CD4-positive, alpha-beta memory T cell (primary cell): ENCODE data around the gene PLAC9. TPM values are rescaled to one million over a fixed set of nuclear protein-coding genes. Genes with fewer than 3 reads are reported as not detected.

Experiments used
- CTCF ChIA-PET: fragments of 350-600 bp; sonication (Branson Sonifier 250); formaldehyde crosslinking; loops from one replicate; lab custom pipeline; 2021; ENCODE audit warnings: inconsistent platforms; ENCODE audit not compliant: partially characterized antibody; lab: Charles Lee
- POLR2A ChIA-PET: fragments of 350-600 bp; sonication (Branson Sonifier 250); formaldehyde crosslinking; loops from one replicate; lab custom pipeline; 2021; ENCODE audit not compliant: partially characterized antibody; lab: Charles Lee
- DNase-seq, 5 donors: peaks; one replicate each; pipeline versions ENCODE4 v3.0.0 to v3.0.0-alpha.2; 2020 to 2022; ENCODE audit warnings: mixed read lengths in 1 of 5
- H3K27ac ChIP-seq: one replicate; pipeline ENCODE4 v1.7.0; 2013; ENCODE audit warnings: low read depth, low read length
- H3K27me3 ChIP-seq: 2 replicates; pipeline ENCODE4 v1.7.0; 2013; ENCODE audit warnings: mild to moderate bottlenecking, low read length, moderate library complexity; ENCODE audit not compliant: insufficient read depth
- H3K36me3 ChIP-seq: 2 replicates; pipeline ENCODE4 v1.7.0; 2013; ENCODE audit warnings: mild to moderate bottlenecking, low read length, moderate library complexity; ENCODE audit not compliant: insufficient read depth
- H3K4me1 ChIP-seq: 2 replicates; pipeline ENCODE4 v1.7.0; 2013; ENCODE audit warnings: mild to moderate bottlenecking, low read length, moderate library complexity; ENCODE audit not compliant: insufficient read depth
- H3K4me3 ChIP-seq, 2 donors: one replicate each; pipeline ENCODE4 v1.7.0; 2013; ENCODE audit warnings: low read length in 2 of 2, mild to moderate bottlenecking in 1 of 2
- H3K9me3 ChIP-seq, 2 donors: one replicate each; pipeline ENCODE4 v1.7.0; 2013; ENCODE audit warnings: low read length in 2 of 2, control low read depth in 1 of 2; ENCODE audit not compliant: control insufficient read depth in 1 of 2
- H3K27ac Mint-ChIP-seq, 7 donors: one replicate each; pipeline ENCODE4 v1.8.0; 2020 to 2021; ENCODE audit warnings: mixed read lengths in 7 of 7, mild to moderate bottlenecking in 6 of 7, inconsistent platforms in 3 of 7, moderate library complexity in 3 of 7
- H3K27me3 Mint-ChIP-seq, 2 donors: one replicate each; pipeline ENCODE4 v1.8.0; 2020 to 2021; ENCODE audit warnings: mixed read lengths in 2 of 2
- H3K36me3 Mint-ChIP-seq, 2 donors: one replicate each; pipeline ENCODE4 v1.8.0; 2020 to 2021; ENCODE audit warnings: mixed read lengths in 2 of 2, inconsistent platforms in 1 of 2, mild to moderate bottlenecking in 1 of 2
- H3K4me1 Mint-ChIP-seq, 4 donors: one replicate each; pipeline ENCODE4 v1.8.0; 2020 to 2021; ENCODE audit warnings: mixed read lengths in 4 of 4, mild to moderate bottlenecking in 1 of 4
- H3K4me3 Mint-ChIP-seq, 8 donors: one replicate each; pipeline ENCODE4 v1.8.0; 2020 to 2021; ENCODE audit warnings: mixed read lengths in 8 of 8, mild to moderate bottlenecking in 7 of 8, moderate library complexity in 6 of 8, inconsistent platforms in 3 of 8
- H3K9me3 Mint-ChIP-seq, 8 donors: one replicate each; pipeline ENCODE4 v1.8.0; 2020 to 2021; ENCODE audit warnings: mixed read lengths in 8 of 8, mild to moderate bottlenecking in 5 of 8, inconsistent platforms in 3 of 8, moderate library complexity in 1 of 8
- intact Hi-C: fragments of 100-400 bp; cut with micrococcal nuclease; formaldehyde crosslinking; loops from one replicate; pipeline ENCODE4 v1.15.1; 2023
- polyA plus RNA-seq, 2 donors: library from polyadenylated mRNA; unstranded; fragments of 300-500 nt; fragmentation: Illumina TruSeq; gene quantifications; one replicate each; pipeline ENCODE4 v1.2.3, GENCODE V29; 2021
- total RNA-seq, 2 experiments: library from RNA; stranded (reverse); gene quantifications; one replicate each; pipeline ENCODE4 v1.2.3, GENCODE V29; 2021

The PLAC9 gene
- total and polyA plus RNA-seq, 4 experiments from 2014 or later, result 0.81 TPM; not detected in 3

GRCh38 chr10:80166581-80167470 lies 34.3 kb downstream of the PLAC9 start:
- no peaks in the 10 kb centered on the region for H3K9me3 ChIP-seq
- H3K4me3 ChIP-seq, result no peak overlapping the region
- Mint-ChIP-seq H3K27me3 (no peaks in the 10 kb centered on the region), H3K9me3 (no peaks in the 10 kb centered on the region), H3K4me3 (no peak overlapping the region), H3K27ac (peak overlapping the region in 4 of 7 donors; percentile 11 to 67 (median 44)), H3K36me3 (peaks cover 38 to 77% of the 10 kb centered on the region in 2 donors), H3K4me1 (peaks cover 7 to 13% (median 10%) of the 10 kb centered on the region in 4 donors)
- DNase-seq, result no peak
- H3K36me3 ChIP-seq, result peaks cover 82% of the 10 kb centered on the region
- H3K27me3 ChIP-seq, result no peaks in the 10 kb centered on the region
- POLR2A ChIA-PET, result no interaction called here
- no peak overlapping the region for H3K27ac ChIP-seq
- no peaks in the 10 kb centered on the region for H3K4me1 ChIP-seq
- intact Hi-C loops, result loop anchor here (5.0 kb wide), 1 partner anchor 35 kb away; no protein-coding TSS in a partner anchor
- CTCF ChIA-PET, result interaction anchor here (1.0 to 2.0 kb wide), 4 partner anchors 23 to 56 kb away, joined by 3 to 10 read pairs (median 4); no protein-coding TSS in a partner anchor

DNA sequence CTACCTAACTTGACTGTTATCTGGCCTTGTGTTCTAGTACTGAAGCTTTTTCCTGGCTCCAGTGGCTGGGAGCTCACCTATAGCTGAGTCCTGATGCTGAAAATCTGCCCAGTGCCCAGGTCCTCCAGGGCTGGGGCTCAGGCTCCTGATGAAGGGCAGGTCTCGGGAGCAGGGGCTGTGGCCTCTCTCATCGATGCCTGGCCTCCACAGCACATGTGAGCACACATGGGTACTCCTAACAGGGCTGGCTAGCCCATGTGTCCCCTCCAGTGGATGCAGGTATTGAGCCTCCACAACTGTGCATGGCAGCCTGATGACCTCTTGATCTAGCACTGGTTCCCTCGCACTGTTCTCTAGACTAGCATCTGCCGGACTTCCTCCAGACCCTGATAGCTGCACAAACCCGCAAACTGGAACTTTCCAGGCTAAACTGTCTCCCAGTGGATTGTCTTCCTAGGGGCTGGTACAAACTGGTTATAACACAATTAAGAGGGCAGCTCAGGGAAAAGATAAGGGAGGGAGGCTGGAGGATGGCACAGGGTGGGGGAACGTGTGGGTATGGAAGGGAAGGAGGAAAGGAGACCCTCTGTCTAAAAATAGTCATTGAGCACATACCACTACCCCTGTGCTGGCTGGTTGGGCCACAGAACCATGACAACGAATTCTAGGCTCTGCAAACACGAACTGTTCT lies 35.1 kb downstream of the PLAC9 start:
- Mint-ChIP-seq H3K4me1 (peaks cover 9 to 13% (median 11%) of the 10 kb centered on the region in 4 donors), H3K27me3 (no peaks in the 10 kb centered on the region), H3K9me3 (no peaks in the 10 kb centered on the region), H3K4me3 (no peak overlapping the region), H3K36me3 (peaks cover 32 to 77% of the 10 kb centered on the region in 2 donors), H3K27ac (peak overlapping the region in 3 of 7 donors; percentile 36 to 73 (median 72))
- ChIA-PET POLR2A (no interaction called here), CTCF (interaction anchor here (1.2 to 2.0 kb wide), 4 partner anchors 9 to 54 kb away, joined by 3 to 10 read pairs (median 4); no protein-coding TSS in a partner anchor)
- H3K27me3 ChIP-seq, result no peaks in the 10 kb centered on the region
- H3K27ac ChIP-seq, result no peak overlapping the region
- no peak overlapping the region for H3K4me3 ChIP-seq
- peaks cover 79% of the 10 kb centered on the region for H3K36me3 ChIP-seq
- no peak for DNase-seq
- intact Hi-C loops, result loop anchor here (5.0 kb wide), 1 partner anchor 35 kb away; no protein-coding TSS in a partner anchor
- peaks cover 3% of the 10 kb centered on the region for H3K4me1 ChIP-seq
- H3K9me3 ChIP-seq, result no peaks in the 10 kb centered on the region

- ChIA-PET POLR2A (interaction anchor here (1.3 kb wide), 1 partner anchor 24 kb away, joined by 5 read pairs; no protein-coding TSS in a partner anchor), CTCF (interaction anchor here (1.0 to 1.8 kb wide), 5 partner anchors 9 to 54 kb away, joined by 3 to 10 read pairs (median 4); no protein-coding TSS in a partner anchor)
- peak overlapping the region in 1 of 7 donors; percentile 73 for H3K27ac Mint-ChIP-seq
- Histone ChIP-seq H3K9me3 (no peaks in the 10 kb centered on the region), H3K4me1 (peaks cover 6% of the 10 kb centered on the region), H3K27ac (no peak overlapping the region), H3K27me3 (no peaks in the 10 kb centered on the region), H3K36me3 (peaks cover 79% of the 10 kb centered on the region), H3K4me3 (no peak overlapping the region)
- H3K4me1 Mint-ChIP-seq, result peaks cover 9 to 13% (median 11%) of the 10 kb centered on the region in 4 donors
- H3K4me3 Mint-ChIP-seq, result no peak overlapping the region
- H3K9me3 Mint-ChIP-seq, result no peaks in the 10 kb centered on the region
- no peaks in the 10 kb centered on the region for H3K27me3 Mint-ChIP-seq
- intact Hi-C loops, result loop anchor here (5.0 kb wide), 1 partner anchor 34 kb away; no protein-coding TSS in a partner anchor
- peaks cover 27 to 72% of the 10 kb centered on the region in 2 donors for H3K36me3 Mint-ChIP-seq
- DNase-seq, result no peak
Measured at GRCh38 chr10:80168162-80168511, 35.6 kb downstream of the PLAC9 start.

DNA sequence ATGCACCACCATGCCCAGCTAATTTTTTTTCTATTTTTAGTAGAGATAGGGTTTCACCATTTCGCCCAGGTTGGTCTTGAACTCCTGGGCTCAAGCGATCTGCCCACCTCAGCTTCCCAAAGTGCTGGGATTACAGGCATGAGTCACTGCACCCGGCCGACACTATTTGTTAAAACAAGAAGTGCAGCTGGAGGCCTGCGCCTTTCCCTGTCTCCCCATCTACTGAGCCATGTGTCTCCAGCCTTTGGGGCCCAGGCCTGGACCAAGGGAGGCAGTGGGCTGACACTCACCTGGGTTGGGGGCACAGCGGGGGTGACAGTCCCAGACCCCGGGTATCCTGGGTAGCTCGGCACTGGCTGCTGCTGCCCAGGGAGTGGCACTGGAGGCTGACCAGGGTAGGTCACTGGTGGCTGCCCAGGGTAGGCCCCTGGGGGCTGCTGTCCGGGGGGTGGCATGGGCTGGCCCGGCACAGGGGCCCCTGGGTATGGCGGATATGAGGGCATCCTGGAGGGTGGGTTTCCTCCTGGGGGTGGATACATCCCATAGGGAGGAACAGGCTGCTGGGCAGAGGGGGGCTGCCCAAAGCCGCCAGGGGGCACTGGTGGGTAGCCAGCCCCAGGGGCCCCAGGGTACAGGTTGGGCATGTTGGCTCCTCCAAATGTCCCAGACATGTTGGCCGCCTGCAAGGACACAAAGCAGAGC lies 36.3 kb downstream of the PLAC9 start:
- peak in 3 of 5 donors; percentile 12 to 25 (median 15) for DNase-seq
- CTCF ChIA-PET, result interaction anchor here (1.0 to 1.8 kb wide), 4 partner anchors 10 to 53 kb away, joined by 3 to 10 read pairs (median 5); no protein-coding TSS in a partner anchor

GRCh38 chr10:80170026-80170425 lies 37.5 kb downstream of the PLAC9 start:
- H3K4me1 Mint-ChIP-seq, result peaks cover 8 to 20% (median 11%) of the 10 kb centered on the region in 4 donors
- H3K4me3 Mint-ChIP-seq, result no peak overlapping the region
- Histone ChIP-seq H3K4me3 (no peak overlapping the region), H3K27ac (no peak overlapping the region), H3K4me1 (peaks cover 8% of the 10 kb centered on the region), H3K27me3 (no peaks in the 10 kb centered on the region), H3K36me3 (peaks cover 64% of the 10 kb centered on the region), H3K9me3 (no peaks in the 10 kb centered on the region)
- peak overlapping the region in 6 of 7 donors; percentile 19 to 84 (median 62) for H3K27ac Mint-ChIP-seq
- POLR2A ChIA-PET, result no interaction called here
- no peaks in the 10 kb centered on the region for H3K27me3 Mint-ChIP-seq
- CTCF ChIA-PET, result interaction anchor here (0.6 to 1.8 kb wide), 3 partner anchors 26 to 184 kb away, joined by 3 to 6 read pairs (median 6); no protein-coding TSS in a partner anchor
- H3K36me3 Mint-ChIP-seq, result peaks cover 14 to 62% of the 10 kb centered on the region in 2 donors
- no peaks in the 10 kb centered on the region for H3K9me3 Mint-ChIP-seq
- DNase-seq, result no peak
- intact Hi-C loops, result no loop called here

More for the DNA sequence above, 36.3 kb downstream of the PLAC9 start:
- H3K4me1 Mint-ChIP-seq, result peaks cover 9 to 16% (median 11%) of the 10 kb centered on the region in 4 donors
- H3K36me3 ChIP-seq, result peaks cover 76% of the 10 kb centered on the region
- H3K36me3 Mint-ChIP-seq, result peaks cover 20 to 68% of the 10 kb centered on the region in 2 donors
- no peak overlapping the region for H3K4me3 ChIP-seq
- POLR2A ChIA-PET, result interaction anchor here (1.3 kb wide), 1 partner anchor 25 kb away, joined by 5 read pairs; no protein-coding TSS in a partner anchor
- no peaks in the 10 kb centered on the region for H3K9me3 ChIP-seq
- peak overlapping the region in 2 of 7 donors; percentile 37 to 86 for H3K27ac Mint-ChIP-seq
- no peaks in the 10 kb centered on the region for H3K9me3 Mint-ChIP-seq
- H3K27me3 Mint-ChIP-seq, result no peaks in the 10 kb centered on the region
- peaks cover 8% of the 10 kb centered on the region for H3K4me1 ChIP-seq
- H3K27me3 ChIP-seq, result no peaks in the 10 kb centered on the region
- intact Hi-C loops, result loop anchor here (5.0 kb wide), 1 partner anchor 33 kb away; no protein-coding TSS in a partner anchor
- no peak overlapping the region for H3K27ac ChIP-seq
- H3K4me3 Mint-ChIP-seq, result no peak overlapping the region

DNA sequence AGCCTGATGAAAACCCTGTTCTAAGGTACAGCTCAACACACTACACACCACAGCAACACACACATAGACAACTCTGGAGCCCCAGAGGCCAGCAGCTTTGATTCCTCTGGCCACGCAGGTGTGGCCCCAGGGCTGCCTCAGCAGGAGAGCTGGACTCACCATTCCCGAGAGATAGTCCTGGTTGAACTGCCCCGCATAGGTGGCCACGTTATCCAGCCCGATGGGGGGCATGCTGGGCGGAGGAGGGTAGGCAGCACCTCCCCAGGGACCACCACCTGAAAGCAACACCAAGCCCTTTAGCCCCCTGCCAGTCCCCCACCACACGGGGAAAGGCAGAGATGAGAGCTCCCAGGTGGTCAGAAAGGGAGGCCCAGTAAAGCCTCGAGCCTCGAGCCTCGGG lies 38.1 kb downstream of the PLAC9 start:
- ChIA-PET CTCF (interaction anchor here (1.2 kb wide), 1 partner anchor 27 kb away, joined by 6 read pairs; no protein-coding TSS in a partner anchor), POLR2A (no interaction called here)
- H3K9me3 ChIP-seq, result no peaks in the 10 kb centered on the region
- no peak overlapping the region for H3K27ac ChIP-seq
- Mint-ChIP-seq H3K4me1 (peaks cover 8 to 23% (median 11%) of the 10 kb centered on the region in 4 donors), H3K27ac (peak overlapping the region in 4 of 7 donors; percentile 32 to 80 (median 62)), H3K4me3 (no peak overlapping the region), H3K36me3 (peaks cover 13 to 58% of the 10 kb centered on the region in 2 donors), H3K27me3 (no peaks in the 10 kb centered on the region), H3K9me3 (no peaks in the 10 kb centered on the region)
- no peaks in the 10 kb centered on the region for H3K27me3 ChIP-seq
- H3K4me3 ChIP-seq, result no peak overlapping the region
- H3K36me3 ChIP-seq, result peaks cover 58% of the 10 kb centered on the region
- no peak for DNase-seq
- H3K4me1 ChIP-seq, result peaks cover 8% of the 10 kb centered on the region
- intact Hi-C loops, result no loop called here
